Lower leg skin (tissue), 4 donors: Measurements from ENCODE around the gene EPHA6. TPM values are rescaled to one million over a fixed set of nuclear protein-coding genes. Genes with fewer than 3 reads are reported as not detected.

Source experiments
- DNase-seq, 2 donors: peaks; one replicate each; pipeline ENCODE4 v3.0.0-alpha.2; 2019; ENCODE audit warnings: low spot score in 2 of 2
- H3K4me3 ChIP-seq: fragments of 200-600 bp; sonication (generic); 2 replicates; pipeline ENCODE4 v1.5.1; 2017; ENCODE audit warnings: mild to moderate bottlenecking, low read depth; ENCODE audit not compliant: poor library complexity, severe bottlenecking
- POLR2A ChIP-seq, 2 donors: fragments of 450-650 bp; IDR thresholded peaks; one replicate each; pipeline ENCODE4 v1.6.1; 2016 to 2017; ENCODE audit warnings: antibody characterized with exemption in 2 of 2, mild to moderate bottlenecking in 1 of 2, moderate library complexity in 1 of 2
- WGBS, 2 donors: methylation state at CpG; one replicate each; pipeline ENCODE4 v1.1.5; 2018; 5-methylcytosine and 5-hydroxymethylcytosine counted together
- intact Hi-C: fragments of 100-400 bp; cut with DNase I; formaldehyde crosslinking; loops from one replicate; pipeline ENCODE4 v1.15.0; 2023; ENCODE audit warnings: low total_unique reads
- total RNA-seq, 4 donors: library from RNA; depleted of rRNA; stranded (reverse); fragments of >200 nt; gene quantifications; one replicate each; pipeline ENCODE4 v1.1.0, GENCODE V29; 2016
- TF ChIP-seq, protein P1 (sequence below), 3 donors: fragments of 450-650 bp; IDR thresholded peaks; one replicate each; pipeline ENCODE4 v1.5.1; 2016; ENCODE audit warnings: antibody characterized with exemption in 3 of 3, mild to moderate bottlenecking in 3 of 3, moderate library complexity in 2 of 3

The EPHA6 gene
- total RNA-seq, 4 donors from 2014 or later = 0.23 TPM; not detected in 3

DNA sequence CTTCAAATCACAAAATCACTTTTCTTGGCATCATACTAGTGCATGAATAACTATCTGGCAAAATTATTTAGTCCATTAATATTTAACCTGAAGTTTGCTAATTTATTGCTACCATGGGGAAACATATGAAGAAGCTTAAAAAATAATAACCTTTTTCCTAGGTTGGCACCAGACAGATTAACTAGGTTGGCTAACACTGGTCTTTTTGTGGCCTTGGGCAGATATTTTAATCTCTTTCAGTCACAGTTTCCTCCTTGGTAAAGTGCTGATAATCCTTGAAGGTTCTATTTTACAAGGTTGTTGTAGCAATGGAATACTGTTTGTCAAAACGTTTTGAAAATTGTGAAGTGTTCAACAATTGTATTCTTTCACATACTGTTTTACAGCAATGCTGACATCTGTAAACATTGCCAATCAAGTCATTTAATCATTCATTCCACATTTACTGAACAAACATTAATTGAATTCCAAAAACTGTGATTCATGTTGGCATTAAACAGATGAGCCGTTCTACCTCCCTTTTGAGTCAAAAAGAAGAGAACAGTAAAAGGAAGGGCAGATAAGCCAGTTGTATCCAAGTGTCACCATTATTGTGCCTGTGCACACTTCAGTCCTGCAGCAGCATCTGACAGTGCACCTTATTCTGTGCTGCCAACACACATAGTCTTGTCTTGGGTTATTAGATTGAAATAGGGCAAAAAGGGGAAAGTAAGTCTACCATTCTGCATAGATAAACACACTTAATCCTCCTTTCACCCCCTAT is 21.9 kb downstream of the EPHA6 start:
- 19 to 25% methylated on average over 2 of the region's 2 CpGs for WGBS, 2 donors
- DNase-seq = no peak
- intact Hi-C loops = no loop called here
- TF ChIP-seq POLR2A (IDR thresholded peaks at IDR 0.05) = no peak
- TF ChIP-seq, protein P1, sequence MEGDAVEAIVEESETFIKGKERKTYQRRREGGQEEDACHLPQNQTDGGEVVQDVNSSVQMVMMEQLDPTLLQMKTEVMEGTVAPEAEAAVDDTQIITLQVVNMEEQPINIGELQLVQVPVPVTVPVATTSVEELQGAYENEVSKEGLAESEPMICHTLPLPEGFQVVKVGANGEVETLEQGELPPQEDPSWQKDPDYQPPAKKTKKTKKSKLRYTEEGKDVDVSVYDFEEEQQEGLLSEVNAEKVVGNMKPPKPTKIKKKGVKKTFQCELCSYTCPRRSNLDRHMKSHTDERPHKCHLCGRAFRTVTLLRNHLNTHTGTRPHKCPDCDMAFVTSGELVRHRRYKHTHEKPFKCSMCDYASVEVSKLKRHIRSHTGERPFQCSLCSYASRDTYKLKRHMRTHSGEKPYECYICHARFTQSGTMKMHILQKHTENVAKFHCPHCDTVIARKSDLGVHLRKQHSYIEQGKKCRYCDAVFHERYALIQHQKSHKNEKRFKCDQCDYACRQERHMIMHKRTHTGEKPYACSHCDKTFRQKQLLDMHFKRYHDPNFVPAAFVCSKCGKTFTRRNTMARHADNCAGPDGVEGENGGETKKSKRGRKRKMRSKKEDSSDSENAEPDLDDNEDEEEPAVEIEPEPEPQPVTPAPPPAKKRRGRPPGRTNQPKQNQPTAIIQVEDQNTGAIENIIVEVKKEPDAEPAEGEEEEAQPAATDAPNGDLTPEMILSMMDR (IDR thresholded peaks at IDR 0.05) = no peak
- no peak overlapping the region for H3K4me3 ChIP-seq

DNA sequence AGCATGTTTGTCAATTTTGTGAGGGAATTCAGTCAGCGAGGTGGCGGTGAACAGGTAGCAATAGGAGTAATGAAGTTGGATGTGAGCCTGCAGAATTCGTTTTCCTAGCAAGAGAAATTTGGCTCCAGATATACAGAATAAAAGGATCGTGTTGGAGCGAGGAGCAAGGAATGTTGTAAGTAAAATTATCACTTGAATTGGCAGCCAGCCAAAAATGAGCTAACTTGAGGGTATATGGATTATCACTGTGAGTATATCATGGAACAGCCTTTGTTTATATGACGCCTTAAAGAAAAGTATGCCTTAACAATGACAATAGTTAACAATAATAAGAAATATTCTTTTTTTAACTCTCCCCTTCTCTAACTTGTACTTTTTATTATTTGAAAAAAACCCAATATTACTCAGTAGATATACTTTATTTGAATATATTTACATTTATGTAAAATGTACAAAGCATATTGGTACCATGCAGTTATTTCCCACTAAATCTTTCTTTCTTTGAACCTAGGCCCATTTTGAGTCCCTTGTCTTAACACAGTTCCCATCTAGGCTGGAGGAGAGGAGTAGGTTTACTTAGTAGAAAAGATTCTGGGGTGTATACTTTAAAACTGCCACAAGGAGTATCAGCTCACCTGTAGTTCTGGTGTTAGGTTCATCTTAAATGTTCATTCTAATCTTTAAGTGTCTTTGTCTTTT is 29.3 kb downstream of the EPHA6 start:
- no peak for TF ChIP-seq POLR2A (IDR thresholded peaks at IDR 0.05)
- TF ChIP-seq, protein P1 (IDR thresholded peaks at IDR 0.05) = no peak
- H3K4me3 ChIP-seq = no peak overlapping the region
- intact Hi-C loops = no loop called here
- 31 to 35% methylated on average over 6 of the region's 6 CpGs for WGBS, 2 donors
- DNase-seq = no peak

DNA sequence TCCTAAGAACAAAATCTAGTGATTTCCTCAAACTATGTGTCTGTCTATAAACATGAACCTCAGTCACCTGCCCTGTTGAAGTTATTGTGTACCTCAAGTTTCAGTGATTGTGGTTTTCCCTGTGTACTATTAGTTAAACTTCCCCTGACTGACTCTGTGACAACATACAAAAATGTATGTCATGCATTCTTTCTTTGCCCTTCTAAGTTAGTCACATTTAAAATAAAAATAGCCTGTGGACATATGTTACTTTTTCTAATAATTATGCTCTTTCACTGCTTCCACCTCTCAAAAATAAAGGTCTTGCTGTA is 29.8 kb downstream of the EPHA6 start:
- no peak for TF ChIP-seq POLR2A (IDR thresholded peaks at IDR 0.05)
- TF ChIP-seq, protein P1 (IDR thresholded peaks at IDR 0.05) = no peak
- intact Hi-C loops = no loop called here
- DNase-seq = no peak
- no peak overlapping the region for H3K4me3 ChIP-seq

DNA sequence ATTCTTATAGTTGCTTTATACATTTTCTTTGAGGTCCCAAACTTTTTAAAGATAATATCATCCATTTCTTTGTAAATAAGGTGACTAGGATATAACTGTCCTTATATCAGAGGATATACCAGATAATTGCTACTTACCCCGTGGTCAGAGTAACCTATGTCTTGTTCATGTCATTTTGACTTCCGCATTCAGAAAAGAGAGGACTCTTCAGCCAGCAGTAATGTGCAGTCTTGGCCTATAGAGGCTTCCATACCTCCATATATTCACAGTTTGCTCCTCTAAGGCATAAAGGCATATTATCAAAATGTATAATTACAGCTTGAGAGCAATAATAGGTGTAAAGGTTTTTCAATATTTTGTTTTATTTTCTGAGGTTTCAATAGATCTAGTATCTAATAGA is 38.5 kb downstream of the EPHA6 start:
- intact Hi-C loops = no loop called here
- 86 to 91% methylated on average over 2 of the region's 2 CpGs for WGBS, 2 donors

DNA sequence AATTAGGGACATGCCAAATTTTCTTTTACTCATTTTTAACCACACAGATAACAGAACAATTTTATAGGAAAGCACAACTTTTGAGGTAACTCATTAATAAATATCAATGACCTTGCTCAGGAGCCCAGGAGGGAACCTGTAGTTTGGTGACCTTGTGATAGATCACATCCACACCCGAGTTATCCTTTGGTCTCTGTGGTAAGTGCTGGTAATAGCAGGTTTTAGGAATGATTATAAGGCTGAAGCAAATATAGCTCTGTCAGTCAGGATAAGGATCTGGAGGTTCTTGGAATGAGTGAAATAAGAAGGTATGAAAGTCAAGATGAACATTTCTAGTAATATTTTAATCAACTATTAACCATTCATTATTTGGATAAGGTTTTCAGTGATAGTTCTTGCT is 46.5 kb downstream of the EPHA6 start:
- WGBS, 2 donors = 57 to 66% methylated on average over 1 of the region's 1 CpG
- no peak for DNase-seq
- no peak for TF ChIP-seq POLR2A (IDR thresholded peaks at IDR 0.05)
- TF ChIP-seq, protein P1 (IDR thresholded peaks at IDR 0.05) = no peak
- intact Hi-C loops = no loop called here
- no peak overlapping the region for H3K4me3 ChIP-seq

More for the DNA sequence above, 38.5 kb downstream of the EPHA6 start:
- DNase-seq = no peak
- no peak overlapping the region for H3K4me3 ChIP-seq
- TF ChIP-seq, protein P1 (IDR thresholded peaks at IDR 0.05) = no peak
- TF ChIP-seq POLR2A (IDR thresholded peaks at IDR 0.05) = no peak
